ENCODE data around the gene RECQL5. TPM values are rescaled to one million over a fixed set of nuclear protein-coding genes. Genes with fewer than 3 reads are reported as not detected.

The RECQL5 gene
- total and polyA plus RNA-seq, 2 donors (not counting 1 experiment from before 2014, with no cell fraction given) = 58.5 to 70.5 TPM

DNA sequence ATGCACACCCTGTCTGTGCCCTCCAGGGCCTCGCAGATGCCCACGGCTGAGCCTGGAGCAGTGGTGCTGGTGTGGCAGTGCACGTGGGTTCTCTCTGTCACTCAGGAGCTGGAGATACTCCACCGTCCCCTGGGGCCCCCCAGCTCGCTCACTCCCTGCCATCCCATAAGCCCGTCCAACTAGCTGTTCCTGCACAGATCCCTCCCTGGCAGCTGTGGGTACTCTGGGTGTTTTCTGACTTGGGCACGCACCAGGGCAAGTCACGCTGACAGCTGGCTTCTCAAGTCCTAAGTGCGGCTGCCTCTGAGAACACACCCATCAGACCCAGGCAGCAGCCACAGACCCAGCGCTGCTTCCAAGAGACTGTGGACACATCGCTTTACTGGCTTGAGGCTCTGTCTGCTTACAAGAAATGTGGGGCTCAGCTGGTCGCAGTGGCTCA lies 28.9 kb upstream of the RECQL5 start:
- Mint-ChIP-seq H3K4me1 (peaks cover 13% of the 10 kb centered on the region), H3K9me3 (ENCODE audit: insufficient read depth) (no peaks in the 10 kb centered on the region), H3K27me3 (no peaks in the 10 kb centered on the region), H3K27ac (no peak overlapping the region), H3K4me3 (no peak overlapping the region)
- H3K79me2 ChIP-seq (ENCODE audit: control insufficient read depth, insufficient read depth, low read length) = peaks cover 72% of the 10 kb centered on the region
- 95% methylated on average over 10 of the region's 12 CpGs for WGBS (ENCODE audit: insufficient coverage)
- no peak overlapping the region for H2AFZ ChIP-seq (ENCODE audit: insufficient read depth, low read depth, low read length, poor library complexity, severe bottlenecking)
- no peaks in the 10 kb centered on the region for H3K9me3 ChIP-seq (ENCODE audit: control extremely low read depth in 1 of 3, control insufficient read depth in 2 of 3, insufficient read depth in 1 of 3, low read length in 2 of 3)
- CTCF ChIA-PET = interaction anchor here (0.5 to 0.7 kb wide), 2 partner anchors 58 to 492 kb away, joined by 3 read pairs; no protein-coding TSS in a partner anchor
- no peak for DNase-seq
- peaks cover 74% of the 10 kb centered on the region for H4K20me1 ChIP-seq (ENCODE audit: control insufficient read depth, insufficient read depth, low read length, poor library complexity, severe bottlenecking)
- H3K9ac ChIP-seq (ENCODE audit: low read length) = no peak overlapping the region
- no peak for ATAC-seq (ENCODE audit: low read depth)
- intact Hi-C loops (cut with micrococcal nuclease) = no loop called here
- POLR2A ChIA-PET = no interaction called here
- H3K27ac ChIP-seq (ENCODE audit: low read length in 2 of 2) = no peak overlapping the region
- peaks cover 9 to 87% of the 10 kb centered on the region in 2 experiments for H3K36me3 ChIP-seq (replicated peaks in 1 of 2; ENCODE audit: control extremely low read depth in 1 of 2, control insufficient read depth in 1 of 2, extremely low read depth in 1 of 2, insufficient read depth in 2 of 2, low read length in 1 of 2)
- peaks cover 6 to 9% of the 10 kb centered on the region in 2 donors for H3K4me1 ChIP-seq (ENCODE audit: control insufficient read depth in 2 of 2, insufficient read depth in 2 of 2, low read length in 2 of 2)
- no peak overlapping the region for H3K4me3 ChIP-seq (ENCODE audit: control extremely low read depth in 1 of 5, extremely low read depth in 1 of 5, insufficient read depth in 1 of 5, low read depth in 2 of 5, low read length in 4 of 5)
- no peaks in the 10 kb centered on the region for H3K27me3 ChIP-seq (replicated peaks in 1 of 4; ENCODE audit: control extremely low read depth in 1 of 4, control insufficient read depth in 3 of 4, insufficient read depth in 4 of 4, low read length in 3 of 4)
- TF ChIP-seq EZH2 (IDR thresholded peaks at IDR 0.05; ENCODE audit: borderline replicate concordance, insufficient read depth, low read depth, low read length, poor library complexity, severe bottlenecking) = no peak
- TF ChIP-seq, protein P1, sequence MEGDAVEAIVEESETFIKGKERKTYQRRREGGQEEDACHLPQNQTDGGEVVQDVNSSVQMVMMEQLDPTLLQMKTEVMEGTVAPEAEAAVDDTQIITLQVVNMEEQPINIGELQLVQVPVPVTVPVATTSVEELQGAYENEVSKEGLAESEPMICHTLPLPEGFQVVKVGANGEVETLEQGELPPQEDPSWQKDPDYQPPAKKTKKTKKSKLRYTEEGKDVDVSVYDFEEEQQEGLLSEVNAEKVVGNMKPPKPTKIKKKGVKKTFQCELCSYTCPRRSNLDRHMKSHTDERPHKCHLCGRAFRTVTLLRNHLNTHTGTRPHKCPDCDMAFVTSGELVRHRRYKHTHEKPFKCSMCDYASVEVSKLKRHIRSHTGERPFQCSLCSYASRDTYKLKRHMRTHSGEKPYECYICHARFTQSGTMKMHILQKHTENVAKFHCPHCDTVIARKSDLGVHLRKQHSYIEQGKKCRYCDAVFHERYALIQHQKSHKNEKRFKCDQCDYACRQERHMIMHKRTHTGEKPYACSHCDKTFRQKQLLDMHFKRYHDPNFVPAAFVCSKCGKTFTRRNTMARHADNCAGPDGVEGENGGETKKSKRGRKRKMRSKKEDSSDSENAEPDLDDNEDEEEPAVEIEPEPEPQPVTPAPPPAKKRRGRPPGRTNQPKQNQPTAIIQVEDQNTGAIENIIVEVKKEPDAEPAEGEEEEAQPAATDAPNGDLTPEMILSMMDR (IDR thresholded peaks at IDR 0.05) = no peak
- no peak overlapping the region for H3K4me2 ChIP-seq (replicated peaks; ENCODE audit: low read depth, low read length, poor library complexity, severe bottlenecking)

DNA sequence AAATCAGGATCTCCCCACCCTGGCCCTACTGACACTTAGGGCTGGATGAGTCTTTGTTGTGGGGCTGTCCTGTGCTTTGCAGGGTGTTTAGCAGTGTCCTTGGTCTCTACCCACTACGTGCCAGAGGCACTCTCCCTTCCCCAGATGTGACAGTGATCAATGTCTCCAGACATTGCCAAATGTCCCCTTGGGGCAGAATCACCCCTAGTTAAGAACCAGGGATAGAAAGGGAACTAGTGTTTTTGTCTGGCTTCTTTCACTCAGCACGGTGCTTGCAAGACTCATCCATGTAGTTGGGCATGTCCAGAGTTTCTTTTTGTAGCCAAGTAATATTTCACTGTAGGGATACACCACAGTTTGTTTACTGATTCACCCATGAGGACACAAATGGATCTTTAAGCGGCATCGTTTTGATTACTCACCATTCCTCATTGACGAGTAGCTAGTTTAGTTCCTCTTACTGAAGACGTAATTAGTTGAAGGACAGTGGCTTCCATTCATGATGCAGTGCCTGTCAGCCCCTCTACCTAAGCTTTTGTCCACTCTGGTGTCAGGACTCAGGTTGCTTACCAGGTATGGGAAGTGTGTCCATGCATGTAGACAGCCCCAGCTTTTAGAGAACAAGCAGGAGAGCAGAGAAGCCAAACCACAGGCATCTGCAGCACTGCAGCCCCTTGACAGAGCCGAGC lies 28.3 kb upstream of the RECQL5 start:
- Histone ChIP-seq H2AFZ (ENCODE audit: insufficient read depth, low read depth, low read length, poor library complexity, severe bottlenecking) (no peak overlapping the region), H3K4me3 (ENCODE audit: control extremely low read depth in 1 of 5, extremely low read depth in 1 of 5, insufficient read depth in 1 of 5, low read depth in 2 of 5, low read length in 4 of 5) (no peak overlapping the region), H3K27ac (ENCODE audit: low read length in 2 of 2) (no peak overlapping the region), H3K27me3 (replicated peaks in 1 of 4; ENCODE audit: control extremely low read depth in 1 of 4, control insufficient read depth in 3 of 4, insufficient read depth in 4 of 4, low read length in 3 of 4) (no peaks in the 10 kb centered on the region), H3K36me3 (replicated peaks in 1 of 2; ENCODE audit: control extremely low read depth in 1 of 2, control insufficient read depth in 1 of 2, extremely low read depth in 1 of 2, insufficient read depth in 2 of 2, low read length in 1 of 2) (peaks cover 9 to 86% of the 10 kb centered on the region in 2 experiments), H3K9me3 (ENCODE audit: control extremely low read depth in 1 of 3, control insufficient read depth in 2 of 3, insufficient read depth in 1 of 3, low read length in 2 of 3) (no peaks in the 10 kb centered on the region), H4K20me1 (ENCODE audit: control insufficient read depth, insufficient read depth, low read length, poor library complexity, severe bottlenecking) (peaks cover 80% of the 10 kb centered on the region), H3K4me1 (ENCODE audit: control insufficient read depth in 2 of 2, insufficient read depth in 2 of 2, low read length in 2 of 2) (peaks cover 11 to 14% of the 10 kb centered on the region in 2 donors), H3K9ac (ENCODE audit: low read length) (no peak overlapping the region), H3K79me2 (ENCODE audit: control insufficient read depth, insufficient read depth, low read length) (peaks cover 78% of the 10 kb centered on the region), H3K4me2 (replicated peaks; ENCODE audit: low read depth, low read length, poor library complexity, severe bottlenecking) (no peak overlapping the region)
- ATAC-seq (ENCODE audit: low read depth) = no peak
- Mint-ChIP-seq H3K27me3 (no peaks in the 10 kb centered on the region), H3K9me3 (ENCODE audit: insufficient read depth) (no peaks in the 10 kb centered on the region), H3K4me1 (peaks cover 19% of the 10 kb centered on the region), H3K4me3 (no peak overlapping the region), H3K27ac (no peak overlapping the region)
- CTCF ChIA-PET = interaction anchor here (0.5 to 1.2 kb wide), 3 partner anchors 53 to 492 kb away, joined by 3 to 4 read pairs (median 3); no protein-coding TSS in a partner anchor
- TF ChIP-seq EZH2 (IDR thresholded peaks at IDR 0.05; ENCODE audit: borderline replicate concordance, insufficient read depth, low read depth, low read length, poor library complexity, severe bottlenecking) = no peak
- TF ChIP-seq, protein P1 (IDR thresholded peaks at IDR 0.05) = no peak
- POLR2A ChIA-PET = no interaction called here
- WGBS (ENCODE audit: insufficient coverage) = 98% methylated on average over 5 of the region's 7 CpGs
- intact Hi-C loops (cut with micrococcal nuclease) = no loop called here
- DNase-seq = no peak
